Uterus (tissue), 4 donors: ENCODE data around the gene MAML1. TPM values are rescaled to one million over a fixed set of nuclear protein-coding genes. Genes with fewer than 3 reads are reported as not detected.
A peak's percentile ranks its signal among the peaks of the same experiment; 100 is the strongest.

Experiments
- DNase-seq, 2 donors: peaks; one replicate each; pipeline ENCODE4 v3.0.0-alpha.2; 2019 to 2020
- H3K27ac ChIP-seq, 2 donors: fragments of 200-600 bp; sonication (generic); 1 replicate in 1 of 2; 2 replicates in 1 of 2; pipeline ENCODE4 v1.5.1; 2016 to 2018
- H3K27me3 ChIP-seq, 2 donors: fragments of 200-600 bp; sonication (generic); one replicate each; pipeline ENCODE4 v1.5.1; 2018 to 2019; ENCODE audit warnings: control low read depth in 1 of 2
- H3K36me3 ChIP-seq, 2 donors: fragments of 200-600 bp; sonication (generic); one replicate each; pipeline ENCODE4 v1.5.1; 2019; ENCODE audit warnings: control low read depth in 1 of 2
- H3K4me1 ChIP-seq, 2 donors: fragments of 200-600 bp; sonication (generic); one replicate each; pipeline ENCODE4 v1.5.1; 2018 to 2019; ENCODE audit warnings: control low read depth in 1 of 2
- H3K4me3 ChIP-seq, 2 donors: fragments of 200-600 bp; sonication (generic); 1 replicate in 1 of 2; 2 replicates in 1 of 2; pipeline ENCODE4 v1.5.1; 2018 to 2019; ENCODE audit warnings: mild to moderate bottlenecking in 1 of 2
- H3K9me3 ChIP-seq, 2 donors: fragments of 200-600 bp; sonication (generic); one replicate each; pipeline ENCODE4 v1.5.1; 2019; ENCODE audit warnings: control low read depth in 1 of 2
- CTCF ChIP-seq, 4 experiments: fragments of 200-600 bp in 2 of 4; fragments of 450-650 bp in 2 of 4; sonication (generic) in 2 of 4; IDR thresholded peaks; one replicate each; pipeline ENCODE4 v1.5.1; 2016 to 2019; ENCODE audit warnings: antibody characterized with exemption in 4 of 4, mild to moderate bottlenecking in 2 of 4, moderate library complexity in 1 of 4
- POLR2A ChIP-seq, 2 donors: fragments of 450-650 bp; IDR thresholded peaks; one replicate each; pipeline ENCODE4 v1.6.1; 2016; ENCODE audit warnings: antibody characterized with exemption in 2 of 2, mild to moderate bottlenecking in 1 of 2, moderate library complexity in 1 of 2
- intact Hi-C: fragments of 100-400 bp; cut with DNase I; formaldehyde crosslinking; loops from one replicate; pipeline ENCODE4 v1.15.1; 2023; ENCODE audit warnings: low total_unique reads
- total RNA-seq, 4 donors: library from RNA; depleted of rRNA in 3 of 4; stranded (reverse); fragments of >200 nt in 3 of 4; gene quantifications; one replicate each; pipeline versions ENCODE4 v1.1.0 to v1.2.4, GENCODE V29; 2014 to 2023
- donor health status: DM: yes; HTN: yes; CAD: no.

MAML1 gene
- total RNA-seq, 4 donors from 2014 or later: 19.7 to 44.1 (median 21.4) TPM

GRCh38 chr5:179759581-179760551 lies 27.2 kb downstream of the MAML1 start:
- H3K36me3 ChIP-seq: no peaks in the 10 kb centered on the region
- intact Hi-C loops: no loop called here
- H3K4me3 ChIP-seq: no peak overlapping the region
- TF ChIP-seq CTCF (IDR thresholded peaks at IDR 0.05): no peak
- TF ChIP-seq POLR2A (IDR thresholded peaks at IDR 0.05): no peak
- no peaks in the 10 kb centered on the region for H3K27me3 ChIP-seq
- peaks cover 0 to 7% of the 10 kb centered on the region in 2 donors for H3K4me1 ChIP-seq
- no peak overlapping the region for H3K27ac ChIP-seq
- H3K9me3 ChIP-seq: no peaks in the 10 kb centered on the region
- no peak for DNase-seq

- no peak overlapping the region for H3K4me3 ChIP-seq
- intact Hi-C loops: no loop called here
- no peaks in the 10 kb centered on the region for H3K9me3 ChIP-seq
- no peaks in the 10 kb centered on the region for H3K36me3 ChIP-seq
- H3K4me1 ChIP-seq: peaks cover 0 to 11% of the 10 kb centered on the region in 2 donors
- DNase-seq: no peak
- no peak for TF ChIP-seq CTCF (IDR thresholded peaks at IDR 0.05)
- TF ChIP-seq POLR2A (IDR thresholded peaks at IDR 0.05): no peak
- no peaks in the 10 kb centered on the region for H3K27me3 ChIP-seq
- peak overlapping the region; percentile 63 to 72 for H3K27ac ChIP-seq
These were observed 29.6 kb downstream of the MAML1 start for GRCh38 chr5:179762079-179762780.

- Histone ChIP-seq H3K27ac (peak overlapping the region; percentile 63 to 72), H3K9me3 (no peaks in the 10 kb centered on the region), H3K36me3 (no peaks in the 10 kb centered on the region), H3K4me1 (peaks cover 0 to 11% of the 10 kb centered on the region in 2 donors), H3K4me3 (no peak overlapping the region), H3K27me3 (no peaks in the 10 kb centered on the region)
- no peak for DNase-seq
- intact Hi-C loops: no loop called here
- TF ChIP-seq POLR2A (IDR thresholded peaks at IDR 0.05): no peak
- TF ChIP-seq CTCF (IDR thresholded peaks at IDR 0.05): no peak
These were observed 30.2 kb downstream of the MAML1 start for GRCh38 chr5:179762781-179763176.

- no peaks in the 10 kb centered on the region for H3K27me3 ChIP-seq
- no peaks in the 10 kb centered on the region for H3K9me3 ChIP-seq
- intact Hi-C loops: no loop called here
- H3K4me1 ChIP-seq: peaks cover 0 to 11% of the 10 kb centered on the region in 2 donors
- peak overlapping the region; percentile 63 to 72 for H3K27ac ChIP-seq
- no peaks in the 10 kb centered on the region for H3K36me3 ChIP-seq
- H3K4me3 ChIP-seq: no peak overlapping the region
- TF ChIP-seq CTCF (IDR thresholded peaks at IDR 0.05) (peak; percentile 86 to 92 (median 90)), POLR2A (IDR thresholded peaks at IDR 0.05) (no peak)
- peak; percentile 67 to 81 for DNase-seq
These were observed 30.8 kb downstream of the MAML1 start for GRCh38 chr5:179763215-179763945.
